Right atrium auricular region (tissue), 2 donors: Measurements from ENCODE around the gene MRPL43. TPM values are rescaled to one million over a fixed set of nuclear protein-coding genes. Genes with fewer than 3 reads are reported as not detected.

ENCODE experiments used
- DNase-seq: peaks from one replicate; pipeline ENCODE4 v3.0.0-alpha.2; 2019; ENCODE audit warnings: low spot score
- H3K27ac ChIP-seq, 2 donors: fragments of 200-600 bp; sonication (generic); 1 replicate in 1 of 2; 2 replicates in 1 of 2; pipeline ENCODE4 v1.5.1; 2016 to 2019
- H3K27me3 ChIP-seq, 2 donors: fragments of 200-600 bp; sonication (generic); one replicate each; pipeline versions ENCODE4 v1.5.1 to v1.6.0; 2017 to 2019
- H3K36me3 ChIP-seq: fragments of 200-600 bp; sonication (generic); one replicate; pipeline ENCODE4 v1.5.1; 2016
- H3K4me1 ChIP-seq, 2 donors: fragments of 200-600 bp; sonication (generic); one replicate each; pipeline versions ENCODE4 v1.5.1 to v1.6.0; 2017 to 2019
- H3K4me3 ChIP-seq, 2 donors: fragments of 200-600 bp; sonication (generic); 1 replicate in 1 of 2; 2 replicates in 1 of 2; pipeline ENCODE4 v1.5.1; 2017 to 2019; ENCODE audit warnings: mild to moderate bottlenecking in 1 of 2, moderate library complexity in 1 of 2
- H3K9me3 ChIP-seq, 2 donors: fragments of 200-600 bp; sonication (generic); one replicate each; pipeline ENCODE4 v1.5.1; 2019
- microRNA counts, 2 donors: library from miRNA; unstranded; fragments of <30 nt; microRNA quantifications; one replicate each; lab custom pipeline; 2016 to 2017
- microRNA-seq, 2 donors: library from miRNA; unstranded; fragments of <30 nt; microRNA quantifications; one replicate each; pipeline ENCODE4, GENCODE V29; 2016 to 2017; ENCODE audit warnings: borderline number of aligned reads in 2 of 2, borderline replicate concordance in 1 of 2
- total RNA-seq, 2 donors: library from RNA; depleted of rRNA; stranded (reverse); fragments of >200 nt; gene quantifications; one replicate each; pipeline ENCODE4 v1.1.0, GENCODE V29; 2016
- TF ChIP-seq, protein P1 (sequence below), 2 donors: fragments of 200-600 bp; sonication (generic); IDR thresholded peaks; one replicate each; pipeline ENCODE4 v1.5.1; 2019; ENCODE audit warnings: antibody characterized with exemption in 2 of 2

Gene MRPL43
- total RNA-seq, 2 donors from 2014 or later: 60.1 to 88.4 TPM

DNA sequence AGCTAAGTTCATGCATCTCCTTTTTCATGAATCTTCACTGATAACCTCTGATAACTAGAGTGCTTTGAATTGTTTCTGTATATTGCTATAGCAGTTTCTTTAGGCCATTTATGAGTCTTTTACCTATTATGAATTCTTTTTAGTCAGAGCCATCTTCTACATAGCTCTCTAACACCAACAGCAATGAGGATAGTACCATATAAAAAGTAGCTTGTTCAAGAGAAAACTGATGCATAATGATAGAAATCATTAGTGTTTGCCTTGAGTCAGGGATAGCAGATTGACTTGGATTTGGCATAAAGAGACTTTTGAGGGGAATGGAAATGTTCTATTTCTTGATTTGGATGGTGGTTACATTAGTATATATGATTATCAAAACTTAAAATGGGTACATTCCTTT, 43.8 kb downstream of the MRPL43 start:
- H3K27me3 ChIP-seq: no peaks in the 10 kb centered on the region

DNA sequence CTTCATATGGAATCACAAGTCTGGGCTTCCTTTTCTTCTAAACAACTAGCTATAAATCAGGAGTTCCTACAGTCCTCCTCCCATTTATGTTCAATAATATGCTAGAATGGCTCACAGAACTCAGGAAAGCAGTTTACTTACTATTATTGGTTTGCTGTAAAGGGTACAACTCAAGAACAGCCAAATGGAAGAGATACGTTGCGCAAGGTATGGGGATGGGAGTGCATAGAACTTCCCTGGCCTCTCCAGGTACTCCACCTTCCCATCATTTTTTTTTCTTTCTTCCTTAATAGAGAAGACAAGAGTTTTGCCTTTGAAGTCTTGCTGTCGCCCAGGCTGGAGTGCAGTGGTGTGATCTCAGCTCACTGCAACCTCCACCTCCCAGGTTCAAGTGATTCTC, 45.1 kb downstream of the MRPL43 start:
- no peaks in the 10 kb centered on the region for H3K27me3 ChIP-seq
- H3K4me3 ChIP-seq: no peak overlapping the region
- H3K36me3 ChIP-seq: peaks cover 94% of the 10 kb centered on the region
- H3K27ac ChIP-seq: no peak overlapping the region
- no peak for DNase-seq
- no peaks in the 10 kb centered on the region for H3K9me3 ChIP-seq
- no peaks in the 10 kb centered on the region for H3K4me1 ChIP-seq
- TF ChIP-seq, protein P1, sequence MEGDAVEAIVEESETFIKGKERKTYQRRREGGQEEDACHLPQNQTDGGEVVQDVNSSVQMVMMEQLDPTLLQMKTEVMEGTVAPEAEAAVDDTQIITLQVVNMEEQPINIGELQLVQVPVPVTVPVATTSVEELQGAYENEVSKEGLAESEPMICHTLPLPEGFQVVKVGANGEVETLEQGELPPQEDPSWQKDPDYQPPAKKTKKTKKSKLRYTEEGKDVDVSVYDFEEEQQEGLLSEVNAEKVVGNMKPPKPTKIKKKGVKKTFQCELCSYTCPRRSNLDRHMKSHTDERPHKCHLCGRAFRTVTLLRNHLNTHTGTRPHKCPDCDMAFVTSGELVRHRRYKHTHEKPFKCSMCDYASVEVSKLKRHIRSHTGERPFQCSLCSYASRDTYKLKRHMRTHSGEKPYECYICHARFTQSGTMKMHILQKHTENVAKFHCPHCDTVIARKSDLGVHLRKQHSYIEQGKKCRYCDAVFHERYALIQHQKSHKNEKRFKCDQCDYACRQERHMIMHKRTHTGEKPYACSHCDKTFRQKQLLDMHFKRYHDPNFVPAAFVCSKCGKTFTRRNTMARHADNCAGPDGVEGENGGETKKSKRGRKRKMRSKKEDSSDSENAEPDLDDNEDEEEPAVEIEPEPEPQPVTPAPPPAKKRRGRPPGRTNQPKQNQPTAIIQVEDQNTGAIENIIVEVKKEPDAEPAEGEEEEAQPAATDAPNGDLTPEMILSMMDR (IDR thresholded peaks at IDR 0.05): no peak

More for the DNA sequence above, 43.8 kb downstream of the MRPL43 start:
- TF ChIP-seq, protein P1 (IDR thresholded peaks at IDR 0.05): no peak
- Histone ChIP-seq H3K9me3 (no peaks in the 10 kb centered on the region), H3K36me3 (peaks cover 95% of the 10 kb centered on the region), H3K4me3 (no peak overlapping the region), H3K27ac (no peak overlapping the region), H3K4me1 (no peaks in the 10 kb centered on the region)
- DNase-seq: no peak

DNA sequence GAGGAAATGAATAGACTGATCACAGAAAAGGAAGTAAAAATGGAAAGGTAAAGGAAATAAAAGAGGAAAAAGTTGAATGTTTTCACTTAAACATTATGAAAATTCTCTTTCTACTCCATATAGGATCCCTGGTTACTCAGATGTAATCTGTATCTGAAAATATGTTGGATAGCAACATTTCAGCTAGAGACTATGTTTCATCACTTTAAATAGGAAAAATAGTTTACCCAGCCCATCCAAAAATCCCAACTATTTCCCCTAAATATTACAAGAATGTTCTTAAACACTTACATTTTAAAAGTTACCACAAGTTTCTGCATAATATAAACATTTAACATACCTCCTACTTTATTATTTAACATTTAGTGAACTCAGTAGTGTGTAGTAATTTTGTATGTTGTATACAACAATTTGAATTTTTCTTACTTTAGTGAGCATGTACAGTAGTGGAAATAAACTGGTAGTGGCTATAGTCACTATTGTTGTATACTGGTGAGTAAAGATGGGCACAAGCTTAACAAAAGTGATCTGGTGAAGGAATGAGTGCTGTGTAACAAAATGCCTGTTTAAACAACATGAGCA, 47.4 kb downstream of the MRPL43 start:
- no peaks in the 10 kb centered on the region for H3K27me3 ChIP-seq
- no peaks in the 10 kb centered on the region for H3K4me1 ChIP-seq
- TF ChIP-seq, protein P1 (IDR thresholded peaks at IDR 0.05): no peak
- DNase-seq: no peak
- H3K9me3 ChIP-seq: no peaks in the 10 kb centered on the region
- no peak overlapping the region for H3K4me3 ChIP-seq
- H3K27ac ChIP-seq: no peak overlapping the region
- H3K36me3 ChIP-seq: peaks cover 83% of the 10 kb centered on the region

MicroRNAs encoded within 50 kb of the gene (microRNA counts, 767-probe panel; counts per million panel counts)
- microRNA hsa-miR-608 (lab: Ali Mortazavi, UCI): 0 to 31.0 counts per million in 2 donors

Small RNA genes lying within 50 kb of the gene (microRNA-seq; reads per million reads assigned to microRNA genes)
- 0 reads per million in 2 donors for gene MIR608

Other genes with a start within 250 kb of the MRPL43 start
- not detected for gene PAX2, start 241.9 kb downstream of the MRPL43 start, total RNA-seq
- gene SLF2, start 74.5 kb downstream of the MRPL43 start, total RNA-seq: 10 to 100 TPM; 11.5 to 12.3 TPM
- gene SEMA4G, start 18.0 kb downstream of the MRPL43 start, total RNA-seq: 1 to 10 TPM; 3.4 to 4.0 TPM
- gene TWNK, start within 50 bp of the MRPL43 start, total RNA-seq: 1 to 10 TPM; 5.5 to 7.1 TPM
- gene LZTS2, start 12.3 kb upstream of the MRPL43 start, total RNA-seq: 10 to 100 TPM; 40.0 to 71.0 TPM
- 1 to 10 TPM in 1 of 2 donors, under 1 TPM in 1; 0.59 to 1.3 TPM for gene PDZD7, start 43.6 kb upstream of the MRPL43 start, total RNA-seq
- 10 to 100 TPM; 16.4 to 42.9 TPM for gene SFXN3, start 43.7 kb upstream of the MRPL43 start, total RNA-seq
- gene KAZALD1, start 74.5 kb upstream of the MRPL43 start, total RNA-seq: 1 to 10 TPM; 7.0 to 7.5 TPM
- gene TLX1, start 143.8 kb upstream of the MRPL43 start, total RNA-seq: not detected
- not detected for gene LBX1, start 242.0 kb upstream of the MRPL43 start, total RNA-seq